ENCODE measurements around the gene GALNT10. TPM values are rescaled to one million over a fixed set of nuclear protein-coding genes. Genes with fewer than 3 reads are reported as not detected.
A peak's percentile ranks its signal among the peaks of the same experiment; 100 is the strongest.

GALNT10 gene
- total RNA-seq, 2 donors from 2014 or later, result 30.2 to 43.4 TPM

- no peak overlapping the region for H3K27ac Mint-ChIP-seq
- Histone ChIP-seq H3K9ac (ENCODE audit: extremely low read depth, low read length, poor library complexity, severe bottlenecking) (no peak overlapping the region), H3K27me3 (ENCODE audit: control insufficient read depth, insufficient read depth, low read length, poor library complexity, severe bottlenecking) (peaks cover 16% of the 10 kb centered on the region), H3K27ac (ENCODE audit: low read depth, low read length) (no peak overlapping the region), H3K4me1 (ENCODE audit: control insufficient read depth, insufficient read depth, low read length) (peaks cover 43% of the 10 kb centered on the region), H3K36me3 (ENCODE audit: control insufficient read depth, insufficient read depth, low read length) (peaks cover 31% of the 10 kb centered on the region), H3K4me3 (ENCODE audit: low read length) (no peak overlapping the region), H3K9me3 (ENCODE audit: control insufficient read depth, low read length) (no peaks in the 10 kb centered on the region)
- WGBS, 2 experiments (ENCODE audit: insufficient coverage in 1 of 2, insufficient read length in 1 of 2), result 71 to 79% methylated on average over 2 to 3 of the region's 3 CpGs
- no peak for DNase-seq
- H3K9me3 Mint-ChIP-seq, result no peaks in the 10 kb centered on the region
- H3K4me3 Mint-ChIP-seq, result no peak overlapping the region
- peaks cover 7% of the 10 kb centered on the region for H3K36me3 Mint-ChIP-seq (ENCODE audit: low read depth)
- H3K27me3 Mint-ChIP-seq (ENCODE audit: insufficient read depth), result peaks cover 27% of the 10 kb centered on the region
- peaks cover 68% of the 10 kb centered on the region for H3K4me1 Mint-ChIP-seq
- TF ChIP-seq CTCF (conservative IDR thresholded peaks at IDR 0.05), result no peak
These were observed 2.8 kb downstream of the GALNT10 start for GRCh38 chr5:154193283-154193682.

- H3K27me3 Mint-ChIP-seq (ENCODE audit: insufficient read depth), result peaks cover 24% of the 10 kb centered on the region
- no peak overlapping the region for H3K4me3 Mint-ChIP-seq
These were observed 3.2 kb downstream of the GALNT10 start for GRCh38 chr5:154193701-154194121.

GRCh38 chr5:154194345-154195329 lies 4.1 kb downstream of the GALNT10 start:
- Histone ChIP-seq H3K4me1 (ENCODE audit: control insufficient read depth, insufficient read depth, low read length) (peaks cover 50% of the 10 kb centered on the region), H3K4me3 (ENCODE audit: low read length) (peak overlapping the region; percentile 59), H3K9ac (ENCODE audit: extremely low read depth, low read length, poor library complexity, severe bottlenecking) (no peak overlapping the region), H3K9me3 (ENCODE audit: control insufficient read depth, low read length) (no peaks in the 10 kb centered on the region), H3K27ac (ENCODE audit: low read depth, low read length) (no peak overlapping the region), H3K27me3 (ENCODE audit: control insufficient read depth, insufficient read depth, low read length, poor library complexity, severe bottlenecking) (peaks cover 3% of the 10 kb centered on the region), H3K36me3 (ENCODE audit: control insufficient read depth, insufficient read depth, low read length) (peaks cover 42% of the 10 kb centered on the region)
- H3K4me1 Mint-ChIP-seq, result peaks cover 72% of the 10 kb centered on the region
- no peak overlapping the region for H3K4me3 Mint-ChIP-seq
- peak; percentile 80 for DNase-seq
- no peaks in the 10 kb centered on the region for H3K9me3 Mint-ChIP-seq
- WGBS, 2 experiments (ENCODE audit: insufficient coverage in 1 of 2, insufficient read length in 1 of 2), result 47 to 59% methylated on average over 5 to 8 of the region's 8 CpGs
- peaks cover 7% of the 10 kb centered on the region for H3K36me3 Mint-ChIP-seq (ENCODE audit: low read depth)
- no peak for TF ChIP-seq CTCF (conservative IDR thresholded peaks at IDR 0.05)
- H3K27ac Mint-ChIP-seq, result peak overlapping the region; percentile 79
- peaks cover 15% of the 10 kb centered on the region for H3K27me3 Mint-ChIP-seq (ENCODE audit: insufficient read depth)

More at GRCh38 chr5:154193701-154194121, 3.2 kb downstream of the GALNT10 start:
- Histone ChIP-seq H3K4me3 (ENCODE audit: low read length) (peak overlapping the region; percentile 59), H3K9ac (ENCODE audit: extremely low read depth, low read length, poor library complexity, severe bottlenecking) (no peak overlapping the region), H3K36me3 (ENCODE audit: control insufficient read depth, insufficient read depth, low read length) (peaks cover 35% of the 10 kb centered on the region), H3K27me3 (ENCODE audit: control insufficient read depth, insufficient read depth, low read length, poor library complexity, severe bottlenecking) (peaks cover 13% of the 10 kb centered on the region), H3K9me3 (ENCODE audit: control insufficient read depth, low read length) (no peaks in the 10 kb centered on the region), H3K27ac (ENCODE audit: low read depth, low read length) (no peak overlapping the region), H3K4me1 (ENCODE audit: control insufficient read depth, insufficient read depth, low read length) (peaks cover 47% of the 10 kb centered on the region)
- WGBS, 2 experiments (ENCODE audit: insufficient coverage in 1 of 2, insufficient read length in 1 of 2), result 79% methylated on average over 1 of the region's 1 CpG; no CpG with 5 or more reads in 1 of the 2 experiments
- TF ChIP-seq CTCF (conservative IDR thresholded peaks at IDR 0.05), result no peak
- peaks cover 7% of the 10 kb centered on the region for H3K36me3 Mint-ChIP-seq (ENCODE audit: low read depth)
- no peak for DNase-seq
- H3K9me3 Mint-ChIP-seq, result no peaks in the 10 kb centered on the region
- no peak overlapping the region for H3K27ac Mint-ChIP-seq
- H3K4me1 Mint-ChIP-seq, result peaks cover 72% of the 10 kb centered on the region

Measured in endodermal cell (in vitro differentiated cells).